HepG2 (cell line): Measurements from ENCODE around the gene ECPAS. TPM values are rescaled to one million over a fixed set of nuclear protein-coding genes. Genes with fewer than 3 reads are reported as not detected.

Experiments used
- ARNT ChIP-seq: fragments of 450-650 bp; IDR thresholded peaks from 2 replicates; pipeline ENCODE4 v1.6.1; 2017
- EP300 ChIP-seq, 3 experiments: sonication (generic) in 1 of 3; formaldehyde crosslinking in 1 of 3; IDR thresholded peaks; 2 replicates each; pipeline versions ENCODE4 v1.5.1 to v1.6.1; 2011 to 2020; ENCODE audit warnings: low read depth in 2 of 3, low read length in 2 of 3, borderline replicate concordance in 1 of 3, improper control_type of control experiment in 1 of 3, mild to moderate bottlenecking in 1 of 3, missing genetic modification reagents in 1 of 3, moderate library complexity in 1 of 3
- FOXM1 ChIP-seq: sonication (generic); formaldehyde crosslinking; IDR thresholded peaks from 2 replicates; pipeline ENCODE4 v1.5.0; 2020; ENCODE audit warnings: missing genetic modification reagents
- HCFC1 ChIP-seq: fragments of 150-350 bp; IDR thresholded peaks from 2 replicates; pipeline ENCODE4 v1.6.1; 2014; ENCODE audit warnings: low read depth, low read length
- KDM6A ChIP-seq: IDR thresholded peaks from 2 replicates; pipeline ENCODE4 v1.6.1; 2016; ENCODE audit warnings: low read depth
- KLF9 ChIP-seq: IDR thresholded peaks from 2 replicates; pipeline ENCODE4 v1.6.1; 2016; ENCODE audit warnings: low read depth
- MIXL1 ChIP-seq: IDR thresholded peaks from 2 replicates; pipeline ENCODE4 v1.6.1; 2016
- MYC ChIP-seq: sonication (generic); formaldehyde crosslinking; IDR thresholded peaks from 2 replicates; pipeline ENCODE4 v1.9.0; 2021; ENCODE audit warnings: missing genetic modification reagents, borderline replicate concordance
- NKX3-1 ChIP-seq: sonication (generic); formaldehyde crosslinking; IDR thresholded peaks from 2 replicates; pipeline ENCODE4 v1.5.0; 2020; ENCODE audit warnings: missing genetic modification reagents
- PHF8 ChIP-seq: sonication (generic); formaldehyde crosslinking; IDR thresholded peaks from 2 replicates; pipeline ENCODE4 v1.5.0; 2020; ENCODE audit warnings: missing genetic modification reagents
- ZFP36 ChIP-seq: fragments of 150-350 bp; IDR thresholded peaks from 2 replicates; pipeline ENCODE4 v1.6.1; 2018; ENCODE audit warnings: borderline replicate concordance, low read length, low read depth; ENCODE audit not compliant: partially characterized antibody
- ZNF12 ChIP-seq: sonication (generic); formaldehyde crosslinking; IDR thresholded peaks from 2 replicates; pipeline ENCODE4 v1.5.0; 2020; ENCODE audit warnings: missing genetic modification reagents
- ZNF234 ChIP-seq: sonication (generic); formaldehyde crosslinking; conservative IDR thresholded peaks from 2 replicates; pipeline ENCODE4 v1.5.1; 2020; ENCODE audit warnings: mild to moderate bottlenecking, missing genetic modification reagents
- ZNF256 ChIP-seq: sonication (generic); formaldehyde crosslinking; conservative IDR thresholded peaks from 2 replicates; pipeline ENCODE4 v1.4.0; 2020; ENCODE audit warnings: missing genetic modification reagents
- ZNF264 ChIP-seq: sonication (generic); formaldehyde crosslinking; IDR thresholded peaks from 2 replicates; pipeline ENCODE4 v1.4.0; 2020; ENCODE audit warnings: missing genetic modification reagents
- ZNF292 ChIP-seq: sonication (generic); formaldehyde crosslinking; IDR thresholded peaks from 2 replicates; pipeline ENCODE4 v1.8.1; 2022; ENCODE audit warnings: mild to moderate bottlenecking, low read depth, missing genetic modification reagents, borderline replicate concordance
- ZNF335 ChIP-seq: sonication (generic); formaldehyde crosslinking; IDR thresholded peaks from 2 replicates; pipeline ENCODE4 v1.4.0; 2020; ENCODE audit warnings: missing genetic modification reagents
- ZNF556 ChIP-seq: sonication (generic); formaldehyde crosslinking; IDR thresholded peaks from 2 replicates; pipeline ENCODE4 v1.4.0; 2020; ENCODE audit warnings: mild to moderate bottlenecking, missing genetic modification reagents, borderline replicate concordance
- ZNF75D ChIP-seq: sonication (generic); formaldehyde crosslinking; IDR thresholded peaks from 2 replicates; pipeline ENCODE4 v1.8.1; 2023; ENCODE audit warnings: missing genetic modification reagents, mild to moderate bottlenecking, borderline replicate concordance
- polyA plus RNA-seq, 8 experiments: library from polyadenylated mRNA; depleted of rRNA in 3 of 8; stranded (reverse) in 7 of 8; unstranded in 1 of 8; fragments of >200 nt; fragmentation: Illumina TruSeq in 4 of 8; extraction: Trizol in 4 of 8; gene quantifications; 2 replicates each; pipeline versions ENCODE4 v1.2.1 to v1.2.3, GENCODE V29; 2011 to 2016; ENCODE audit warnings: low read depth in 4 of 8, missing spikeins in 1 of 8, mixed read lengths in 1 of 8; ENCODE audit not compliant: insufficient read depth in 1 of 8
- total RNA-seq, 5 experiments: library from RNA; depleted of rRNA; stranded (reverse); fragments of >200 nt; fragmentation: Illumina TruSeq; extraction: Trizol; gene quantifications; 2 replicates each; pipeline ENCODE4 v1.2.3, GENCODE V29; 2016; ENCODE audit warnings: low read depth in 1 of 5
- TF ChIP-seq, protein P1 (sequence below), 2 experiments: sonication (generic) in 1 of 2; formaldehyde crosslinking in 1 of 2; IDR thresholded peaks; 2 replicates each; pipeline versions ENCODE4 v1.4.0 to v1.6.1; 2018 to 2020; ENCODE audit warnings: missing genetic modification reagents in 2 of 2, borderline replicate concordance in 1 of 2, low read depth in 1 of 2, mild to moderate bottlenecking in 1 of 2, missing biosample characterization in 1 of 2
- TF ChIP-seq, protein P2 (sequence below): sonication (generic); formaldehyde crosslinking; IDR thresholded peaks from 2 replicates; pipeline ENCODE4 v1.4.0; 2020; ENCODE audit warnings: missing genetic modification reagents
- TF ChIP-seq, protein P3 (sequence below), 2 experiments: sonication (generic) in 1 of 2; formaldehyde crosslinking in 1 of 2; IDR thresholded peaks; 2 replicates each; pipeline versions ENCODE4 v1.5.1 to v1.6.1; 2011 to 2020; ENCODE audit warnings: borderline replicate concordance in 1 of 2, low read depth in 1 of 2, low read length in 1 of 2, mild to moderate bottlenecking in 1 of 2, missing genetic modification reagents in 1 of 2, moderate library complexity in 1 of 2

The ECPAS gene
- total and polyA plus RNA-seq, 2 of the 13 experiments (the other 11 are each of a cell fraction or from before 2014, with no cell fraction given): 35.3 to 58.0 TPM

DNA sequence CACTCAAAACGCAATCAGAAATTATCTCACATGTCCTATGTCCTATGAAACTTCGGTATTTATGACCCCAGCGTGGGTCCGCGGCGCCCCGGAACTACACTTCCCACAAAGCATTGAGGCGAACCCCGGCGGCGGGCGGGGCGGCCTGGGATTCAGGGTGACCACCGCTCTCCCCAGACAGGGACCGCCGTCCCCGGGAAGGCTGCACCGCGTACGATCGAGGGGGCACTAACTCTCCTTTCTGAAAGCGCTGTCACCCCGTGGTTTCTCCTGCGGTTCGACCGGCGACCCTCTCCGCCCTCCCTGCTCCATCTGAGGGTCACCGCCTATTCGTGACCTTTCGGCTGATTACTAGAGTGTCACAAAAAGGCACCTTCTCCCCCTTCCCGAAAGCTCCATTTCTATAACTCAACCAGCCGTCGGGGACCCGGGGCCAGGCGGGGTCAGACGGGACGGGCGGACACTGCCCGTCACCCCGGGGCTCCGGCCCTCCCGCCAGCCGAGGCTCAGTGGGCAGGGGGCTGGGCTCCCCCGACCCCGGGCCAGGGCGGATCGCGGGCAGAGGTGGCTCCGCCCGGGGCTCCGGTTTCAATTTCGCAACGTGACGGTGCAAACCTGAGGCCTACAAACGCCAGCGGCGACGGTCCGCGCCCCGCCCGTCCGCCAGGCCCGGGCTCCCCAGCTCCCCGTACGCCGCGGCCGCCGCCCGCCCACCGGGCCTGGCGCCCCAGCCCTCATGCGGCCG is 1.3 kb downstream of the ECPAS start (continued):
- no peak for TF ChIP-seq KLF9 (CRISPR knock-in tag)
- no peak for TF ChIP-seq ZNF264
- TF ChIP-seq, protein P1, sequence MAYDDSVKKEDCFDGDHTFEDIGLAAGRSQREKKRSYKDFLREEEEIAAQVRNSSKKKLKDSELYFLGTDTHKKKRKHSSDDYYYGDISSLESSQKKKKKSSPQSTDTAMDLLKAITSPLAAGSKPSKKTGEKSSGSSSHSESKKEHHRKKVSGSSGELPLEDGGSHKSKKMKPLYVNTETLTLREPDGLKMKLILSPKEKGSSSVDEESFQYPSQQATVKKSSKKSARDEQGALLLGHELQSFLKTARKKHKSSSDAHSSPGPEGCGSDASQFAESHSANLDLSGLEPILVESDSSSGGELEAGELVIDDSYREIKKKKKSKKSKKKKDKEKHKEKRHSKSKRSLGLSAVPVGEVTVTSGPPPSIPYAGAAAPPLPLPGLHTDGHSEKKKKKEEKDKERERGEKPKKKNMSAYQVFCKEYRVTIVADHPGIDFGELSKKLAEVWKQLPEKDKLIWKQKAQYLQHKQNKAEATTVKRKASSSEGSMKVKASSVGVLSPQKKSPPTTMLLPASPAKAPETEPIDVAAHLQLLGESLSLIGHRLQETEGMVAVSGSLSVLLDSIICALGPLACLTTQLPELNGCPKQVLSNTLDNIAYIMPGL (CRISPR knock-in tag; IDR thresholded peaks at IDR 0.05; ENCODE audit: borderline replicate concordance in 1 of 2, low read depth in 1 of 2): peak in 1 of 2 experiments; percentile 20; a peak in 1 of 4 replicates
- no peak; the same call in 1 of the 2 replicates for TF ChIP-seq ZNF335 (CRISPR knock-in tag)
- TF ChIP-seq ZNF556: no peak
- TF ChIP-seq ZNF292 (CRISPR knock-in tag): no peak
- no peak for TF ChIP-seq ZFP36
- TF ChIP-seq KDM6A: no peak
- TF ChIP-seq ARNT: no peak
- TF ChIP-seq NKX3-1 (CRISPR knock-in tag): no peak
- TF ChIP-seq, protein P2, sequence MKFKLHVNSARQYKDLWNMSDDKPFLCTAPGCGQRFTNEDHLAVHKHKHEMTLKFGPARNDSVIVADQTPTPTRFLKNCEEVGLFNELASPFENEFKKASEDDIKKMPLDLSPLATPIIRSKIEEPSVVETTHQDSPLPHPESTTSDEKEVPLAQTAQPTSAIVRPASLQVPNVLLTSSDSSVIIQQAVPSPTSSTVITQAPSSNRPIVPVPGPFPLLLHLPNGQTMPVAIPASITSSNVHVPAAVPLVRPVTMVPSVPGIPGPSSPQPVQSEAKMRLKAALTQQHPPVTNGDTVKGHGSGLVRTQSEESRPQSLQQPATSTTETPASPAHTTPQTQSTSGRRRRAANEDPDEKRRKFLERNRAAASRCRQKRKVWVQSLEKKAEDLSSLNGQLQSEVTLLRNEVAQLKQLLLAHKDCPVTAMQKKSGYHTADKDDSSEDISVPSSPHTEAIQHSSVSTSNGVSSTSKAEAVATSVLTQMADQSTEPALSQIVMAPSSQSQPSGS (CRISPR knock-in tag): no peak; the same call in 1 of the 2 replicates
- TF ChIP-seq ZNF256: no peak
- TF ChIP-seq ZNF12 (CRISPR knock-in tag): no peak
- TF ChIP-seq HCFC1: peak; percentile 72
- no peak for TF ChIP-seq ZNF234 (CRISPR knock-in tag)
- no peak for TF ChIP-seq EP300 (IDR thresholded peaks at IDR 0.05; ENCODE audit: low read depth in 2 of 2, low read length in 2 of 2)
- TF ChIP-seq EP300 (CRISPR knock-in tag; IDR thresholded peaks at IDR 0.05; ENCODE audit: borderline replicate concordance): no peak
- TF ChIP-seq ZNF75D (CRISPR knock-in tag): no peak
- TF ChIP-seq MIXL1 (CRISPR knock-in tag): no peak
- TF ChIP-seq FOXM1 (CRISPR knock-in tag): no peak
- TF ChIP-seq PHF8 (CRISPR knock-in tag): peak; percentile 59
- TF ChIP-seq, protein P3, sequence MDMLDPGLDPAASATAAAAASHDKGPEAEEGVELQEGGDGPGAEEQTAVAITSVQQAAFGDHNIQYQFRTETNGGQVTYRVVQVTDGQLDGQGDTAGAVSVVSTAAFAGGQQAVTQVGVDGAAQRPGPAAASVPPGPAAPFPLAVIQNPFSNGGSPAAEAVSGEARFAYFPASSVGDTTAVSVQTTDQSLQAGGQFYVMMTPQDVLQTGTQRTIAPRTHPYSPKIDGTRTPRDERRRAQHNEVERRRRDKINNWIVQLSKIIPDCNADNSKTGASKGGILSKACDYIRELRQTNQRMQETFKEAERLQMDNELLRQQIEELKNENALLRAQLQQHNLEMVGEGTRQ (IDR thresholded peaks at IDR 0.05; ENCODE audit: low read depth, low read length): no peak
- TF ChIP-seq, protein P3 (CRISPR knock-in tag; IDR thresholded peaks at IDR 0.05; ENCODE audit: borderline replicate concordance): no peak
- no peak for TF ChIP-seq MYC (CRISPR knock-in tag)
